K562 (cell line): ENCODE results near the gene DNASE2. TPM values are rescaled to one million over a fixed set of nuclear protein-coding genes. Genes with fewer than 3 reads are reported as not detected.

Source experiments
- BRD9 ChIP-seq: fragments of 450-650 bp; IDR thresholded peaks from 2 replicates; pipeline ENCODE4 v1.6.1; 2018; ENCODE audit warnings: low read depth; ENCODE audit not compliant: partially characterized antibody
- E2F3 ChIP-seq: fragments of 250-450 bp; sonication (Bioruptor Pico); IDR thresholded peaks from 2 replicates; pipeline ENCODE4 v1.4.0; 2020; ENCODE audit warnings: mild to moderate bottlenecking
- ETV6 ChIP-seq, 3 experiments: fragments of 150-350 bp in 1 of 3; sonication (generic) in 1 of 3; formaldehyde crosslinking in 1 of 3; IDR thresholded peaks; 2 replicates each; pipeline versions ENCODE4 v1.6.1 to v1.8.0; 2014 to 2022; ENCODE audit warnings: borderline replicate concordance in 2 of 3, low read depth in 2 of 3, antibody characterized with exemption in 1 of 3, low read length in 1 of 3, mild to moderate bottlenecking in 1 of 3, missing genetic modification reagents in 1 of 3
- MYNN ChIP-seq, 2 experiments: sonication (generic); formaldehyde crosslinking in 1 of 2; IDR thresholded peaks; 2 replicates each; pipeline versions ENCODE4 v1.5.0 to v1.6.1; 2016 to 2020; ENCODE audit warnings: antibody characterized with exemption in 1 of 2, missing genetic modification reagents in 1 of 2
- TBL1XR1 ChIP-seq, 2 experiments: IDR thresholded peaks; 2 replicates each; pipeline ENCODE4 v1.6.1; 2012; ENCODE audit warnings: improper control_type of control experiment in 2 of 2, low read length in 2 of 2, mild to moderate bottlenecking in 1 of 2
- XRCC3 ChIP-seq: fragments of 450-650 bp; IDR thresholded peaks from 2 replicates; pipeline ENCODE4 v1.6.1; 2017; ENCODE audit warnings: mild to moderate bottlenecking, moderate library complexity
- ZNF282 ChIP-seq: sonication (generic); formaldehyde crosslinking; IDR thresholded peaks from 2 replicates; pipeline ENCODE4 v1.8.1; 2023; ENCODE audit warnings: missing genetic modification reagents
- ZNF57 ChIP-seq: fragments of 450-650 bp; formaldehyde crosslinking; IDR thresholded peaks from 2 replicates; pipeline ENCODE4 v1.4.0; 2020; ENCODE audit warnings: mild to moderate bottlenecking, moderate library complexity
- polyA plus RNA-seq, 8 experiments: library from polyadenylated mRNA; depleted of rRNA in 4 of 8; stranded (reverse) in 5 of 8; unstranded in 3 of 8; fragments of >200 nt; fragmentation: Nextera tagmentation in 2 of 8; fragmentation: Illumina TruSeq in 1 of 8; extraction: Ambion mirVana in 2 of 8; extraction: Trizol in 1 of 8; gene quantifications; 2 replicates each; pipeline versions ENCODE4 v1.2.1 to v1.2.3, GENCODE V29; 2011 to 2014; ENCODE audit warnings: inconsistent platforms in 1 of 8, missing spikeins in 1 of 8
- total RNA-seq, 7 experiments: library from RNA; depleted of rRNA in 6 of 7; stranded (reverse); fragments of >200 nt in 6 of 7; fragmentation: Illumina TruSeq in 2 of 7; extraction: Trizol in 2 of 7; gene quantifications; 2 replicates each; pipeline versions ENCODE4 v1.2.1 to v1.2.3, GENCODE V29; 2011 to 2021; ENCODE audit warnings: low replicate concordance in 1 of 7
- TF ChIP-seq, protein P1 (sequence below): fragments of 200-400 bp; formaldehyde crosslinking; IDR thresholded peaks from 2 replicates; pipeline ENCODE4 v1.6.1; 2017; ENCODE audit warnings: mild to moderate bottlenecking, low read depth, low read length, moderate library complexity
- TF ChIP-seq, protein P2 (sequence below): IDR thresholded peaks from 2 replicates; pipeline ENCODE4 v1.6.1; 2014; ENCODE audit warnings: antibody characterized with exemption
- TF ChIP-seq, protein P3 (sequence below): sonication (generic); formaldehyde crosslinking; IDR thresholded peaks from 2 replicates; pipeline ENCODE4 v1.8.0; 2022; ENCODE audit warnings: mild to moderate bottlenecking, missing genetic modification reagents
- TF ChIP-seq, protein P4 (sequence below): fragments of 450-650 bp; formaldehyde crosslinking; IDR thresholded peaks from 2 replicates; pipeline ENCODE4 v1.4.0; 2020; ENCODE audit warnings: mild to moderate bottlenecking, moderate library complexity
- TF ChIP-seq, protein P5 (sequence below): fragments of 450-650 bp; IDR thresholded peaks from 2 replicates; pipeline ENCODE4 v1.6.1; 2018; ENCODE audit not compliant: partially characterized antibody

DNASE2 gene
- total and polyA plus RNA-seq, 9 of the 15 experiments (the other 6 are each of a cell fraction or from before 2014, with no cell fraction given): 4.4 to 27.0 (median 20.2) TPM

DNA sequence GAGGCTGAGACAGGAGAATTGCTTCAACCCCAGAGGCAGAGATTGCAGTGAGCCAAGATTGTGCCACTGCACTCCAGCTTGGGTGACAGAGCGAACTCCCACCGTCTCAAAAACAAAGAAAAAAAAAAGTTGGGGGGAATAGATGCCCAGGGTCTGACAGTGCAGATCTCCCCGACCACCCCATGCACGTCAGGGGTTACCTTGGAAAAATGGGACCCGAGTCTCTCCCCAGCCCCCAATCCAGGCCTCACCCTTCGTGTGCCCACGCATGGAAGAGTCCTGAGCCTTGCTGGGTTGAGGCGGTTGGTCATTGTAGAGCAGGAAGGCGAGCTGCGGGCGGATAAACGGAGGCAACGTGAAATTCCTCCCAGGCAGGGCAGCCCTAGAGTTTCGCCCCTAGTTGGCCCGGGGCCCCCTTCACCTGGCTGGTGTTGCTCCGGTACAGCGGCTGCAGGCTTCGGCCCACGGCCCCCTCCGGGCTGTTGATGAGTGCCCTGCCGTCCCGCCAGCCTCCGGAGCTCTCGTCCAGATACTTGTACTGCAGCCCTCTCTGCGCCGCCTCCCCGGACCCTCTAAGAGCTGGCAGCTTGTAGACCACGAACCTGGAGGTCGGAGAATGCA, 588 bp downstream of the DNASE2 start (continued):
- TF ChIP-seq ZNF282 (CRISPR knock-in tag): no peak
- no peak for TF ChIP-seq BRD9
- TF ChIP-seq, protein P1, sequence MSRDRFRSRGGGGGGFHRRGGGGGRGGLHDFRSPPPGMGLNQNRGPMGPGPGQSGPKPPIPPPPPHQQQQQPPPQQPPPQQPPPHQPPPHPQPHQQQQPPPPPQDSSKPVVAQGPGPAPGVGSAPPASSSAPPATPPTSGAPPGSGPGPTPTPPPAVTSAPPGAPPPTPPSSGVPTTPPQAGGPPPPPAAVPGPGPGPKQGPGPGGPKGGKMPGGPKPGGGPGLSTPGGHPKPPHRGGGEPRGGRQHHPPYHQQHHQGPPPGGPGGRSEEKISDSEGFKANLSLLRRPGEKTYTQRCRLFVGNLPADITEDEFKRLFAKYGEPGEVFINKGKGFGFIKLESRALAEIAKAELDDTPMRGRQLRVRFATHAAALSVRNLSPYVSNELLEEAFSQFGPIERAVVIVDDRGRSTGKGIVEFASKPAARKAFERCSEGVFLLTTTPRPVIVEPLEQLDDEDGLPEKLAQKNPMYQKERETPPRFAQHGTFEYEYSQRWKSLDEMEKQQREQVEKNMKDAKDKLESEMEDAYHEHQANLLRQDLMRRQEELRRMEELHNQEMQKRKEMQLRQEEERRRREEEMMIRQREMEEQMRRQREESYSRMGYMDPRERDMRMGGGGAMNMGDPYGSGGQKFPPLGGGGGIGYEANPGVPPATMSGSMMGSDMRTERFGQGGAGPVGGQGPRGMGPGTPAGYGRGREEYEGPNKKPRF: no peak
- TF ChIP-seq ZNF57 (CRISPR knock-in tag): no peak
- TF ChIP-seq, protein P2, sequence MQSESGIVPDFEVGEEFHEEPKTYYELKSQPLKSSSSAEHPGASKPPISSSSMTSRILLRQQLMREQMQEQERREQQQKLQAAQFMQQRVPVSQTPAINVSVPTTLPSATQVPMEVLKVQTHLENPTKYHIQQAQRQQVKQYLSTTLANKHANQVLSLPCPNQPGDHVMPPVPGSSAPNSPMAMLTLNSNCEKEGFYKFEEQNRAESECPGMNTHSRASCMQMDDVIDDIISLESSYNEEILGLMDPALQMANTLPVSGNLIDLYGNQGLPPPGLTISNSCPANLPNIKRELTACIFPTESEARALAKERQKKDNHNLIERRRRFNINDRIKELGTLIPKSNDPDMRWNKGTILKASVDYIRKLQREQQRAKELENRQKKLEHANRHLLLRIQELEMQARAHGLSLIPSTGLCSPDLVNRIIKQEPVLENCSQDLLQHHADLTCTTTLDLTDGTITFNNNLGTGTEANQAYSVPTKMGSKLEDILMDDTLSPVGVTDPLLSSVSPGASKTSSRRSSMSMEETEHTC: no peak
- no peak; the same call in 1 of the 2 replicates for TF ChIP-seq E2F3
- TF ChIP-seq ETV6 (IDR thresholded peaks at IDR 0.05; ENCODE audit: borderline replicate concordance in 1 of 2, low read depth in 2 of 2, low read length in 1 of 2): no peak
- 0 out of 2 replicates have a peak, but pooled peaks have one; percentile 43 for TF ChIP-seq ETV6 (CRISPR knock-in tag; IDR thresholded peaks at IDR 0.05; ENCODE audit: borderline replicate concordance)
- TF ChIP-seq XRCC3: no peak
- TF ChIP-seq MYNN (IDR thresholded peaks at IDR 0.05): no peak
- TF ChIP-seq MYNN (CRISPR knock-in tag; IDR thresholded peaks at IDR 0.05): no peak
- TF ChIP-seq, protein P3, sequence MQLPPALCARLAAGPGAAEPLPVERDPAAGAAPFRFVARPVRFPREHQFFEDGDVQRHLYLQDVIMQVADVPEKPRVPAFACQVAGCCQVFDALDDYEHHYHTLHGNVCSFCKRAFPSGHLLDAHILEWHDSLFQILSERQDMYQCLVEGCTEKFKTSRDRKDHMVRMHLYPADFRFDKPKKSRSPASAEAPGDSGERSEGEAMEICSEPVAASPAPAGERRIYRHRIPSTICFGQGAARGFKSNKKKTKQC (CRISPR knock-in tag): 0 out of 2 replicates have a peak, but pooled peaks have one; percentile 27
- no peak for TF ChIP-seq TBL1XR1 (IDR thresholded peaks at IDR 0.05; ENCODE audit: low read length in 2 of 2)
- TF ChIP-seq, protein P4, sequence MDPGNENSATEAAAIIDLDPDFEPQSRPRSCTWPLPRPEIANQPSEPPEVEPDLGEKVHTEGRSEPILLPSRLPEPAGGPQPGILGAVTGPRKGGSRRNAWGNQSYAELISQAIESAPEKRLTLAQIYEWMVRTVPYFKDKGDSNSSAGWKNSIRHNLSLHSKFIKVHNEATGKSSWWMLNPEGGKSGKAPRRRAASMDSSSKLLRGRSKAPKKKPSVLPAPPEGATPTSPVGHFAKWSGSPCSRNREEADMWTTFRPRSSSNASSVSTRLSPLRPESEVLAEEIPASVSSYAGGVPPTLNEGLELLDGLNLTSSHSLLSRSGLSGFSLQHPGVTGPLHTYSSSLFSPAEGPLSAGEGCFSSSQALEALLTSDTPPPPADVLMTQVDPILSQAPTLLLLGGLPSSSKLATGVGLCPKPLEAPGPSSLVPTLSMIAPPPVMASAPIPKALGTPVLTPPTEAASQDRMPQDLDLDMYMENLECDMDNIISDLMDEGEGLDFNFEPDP (CRISPR knock-in tag): no peak
- TF ChIP-seq, protein P5, sequence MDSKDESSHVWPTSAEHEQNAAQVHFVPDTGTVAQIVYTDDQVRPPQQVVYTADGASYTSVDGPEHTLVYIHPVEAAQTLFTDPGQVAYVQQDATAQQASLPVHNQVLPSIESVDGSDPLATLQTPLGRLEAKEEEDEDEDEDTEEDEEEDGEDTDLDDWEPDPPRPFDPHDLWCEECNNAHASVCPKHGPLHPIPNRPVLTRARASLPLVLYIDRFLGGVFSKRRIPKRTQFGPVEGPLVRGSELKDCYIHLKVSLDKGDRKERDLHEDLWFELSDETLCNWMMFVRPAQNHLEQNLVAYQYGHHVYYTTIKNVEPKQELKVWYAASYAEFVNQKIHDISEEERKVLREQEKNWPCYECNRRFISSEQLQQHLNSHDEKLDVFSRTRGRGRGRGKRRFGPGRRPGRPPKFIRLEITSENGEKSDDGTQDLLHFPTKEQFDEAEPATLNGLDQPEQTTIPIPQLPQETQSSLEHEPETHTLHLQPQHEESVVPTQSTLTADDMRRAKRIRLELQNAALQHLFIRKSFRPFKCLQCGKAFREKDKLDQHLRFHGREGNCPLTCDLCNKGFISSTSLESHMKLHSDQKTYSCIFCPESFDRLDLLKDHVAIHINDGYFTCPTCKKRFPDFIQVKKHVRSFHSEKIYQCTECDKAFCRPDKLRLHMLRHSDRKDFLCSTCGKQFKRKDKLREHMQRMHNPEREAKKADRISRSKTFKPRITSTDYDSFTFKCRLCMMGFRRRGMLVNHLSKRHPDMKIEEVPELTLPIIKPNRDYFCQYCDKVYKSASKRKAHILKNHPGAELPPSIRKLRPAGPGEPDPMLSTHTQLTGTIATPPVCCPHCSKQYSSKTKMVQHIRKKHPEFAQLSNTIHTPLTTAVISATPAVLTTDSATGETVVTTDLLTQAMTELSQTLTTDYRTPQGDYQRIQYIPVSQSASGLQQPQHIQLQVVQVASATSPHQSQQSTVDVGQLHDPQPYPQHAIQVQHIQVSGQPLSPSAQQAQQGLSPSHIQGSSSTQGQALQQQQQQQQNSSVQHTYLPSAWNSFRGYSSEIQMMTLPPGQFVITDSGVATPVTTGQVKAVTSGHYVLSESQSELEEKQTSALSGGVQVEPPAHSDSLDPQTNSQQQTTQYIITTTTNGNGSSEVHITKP: peak; percentile 96
